HG02852 (cell line): Measurements from ENCODE around the gene ZGPAT.

Experiments used
- ATAC-seq: cut with Tn5 transposase; IDR thresholded peaks from one replicate; pipeline ENCODE4 v1.9.1; 2021; ENCODE audit warnings: mild to moderate bottlenecking, moderate library complexity; ENCODE audit not compliant: unreplicated experiment

The ZGPAT gene

GRCh38 chr20:63678071-63678470, 29.8 kb upstream of the ZGPAT start:
- no peak for ATAC-seq

- ATAC-seq, result no peak
Measured at GRCh38 chr20:63678667-63679465, 29.0 kb upstream of the ZGPAT start.

DNA sequence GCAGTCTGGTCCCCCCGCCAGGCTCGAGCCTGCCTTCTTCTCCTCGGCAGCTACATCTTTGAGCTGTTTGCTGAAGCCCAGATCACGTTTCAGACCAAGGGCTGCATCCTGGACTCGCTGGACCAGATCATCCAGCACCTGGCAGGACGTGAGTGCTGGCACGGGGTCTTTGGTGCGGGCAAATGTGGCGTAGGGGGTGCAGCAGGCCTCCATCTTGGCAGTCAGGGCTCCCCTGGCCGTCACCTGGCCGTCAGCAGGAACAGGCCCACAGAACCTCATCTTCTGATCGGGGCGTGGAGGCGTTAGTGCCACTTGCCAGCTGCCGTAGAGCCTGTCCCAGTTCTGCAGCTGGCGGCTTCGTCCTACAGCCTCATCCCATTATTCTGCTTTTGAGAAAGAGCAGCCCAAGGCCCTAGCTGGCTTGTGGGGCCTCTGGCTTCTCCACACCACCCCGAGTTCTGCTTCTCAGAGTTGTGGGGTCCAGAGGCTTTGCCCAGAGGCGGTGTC, 28.0 kb upstream of the ZGPAT start:
- ATAC-seq, result no peak

GRCh38 chr20:63680427-63680826, 27.4 kb upstream of the ZGPAT start:
- no peak for ATAC-seq

GRCh38 chr20:63680857-63681608, 26.8 kb upstream of the ZGPAT start:
- no peak for ATAC-seq

DNA sequence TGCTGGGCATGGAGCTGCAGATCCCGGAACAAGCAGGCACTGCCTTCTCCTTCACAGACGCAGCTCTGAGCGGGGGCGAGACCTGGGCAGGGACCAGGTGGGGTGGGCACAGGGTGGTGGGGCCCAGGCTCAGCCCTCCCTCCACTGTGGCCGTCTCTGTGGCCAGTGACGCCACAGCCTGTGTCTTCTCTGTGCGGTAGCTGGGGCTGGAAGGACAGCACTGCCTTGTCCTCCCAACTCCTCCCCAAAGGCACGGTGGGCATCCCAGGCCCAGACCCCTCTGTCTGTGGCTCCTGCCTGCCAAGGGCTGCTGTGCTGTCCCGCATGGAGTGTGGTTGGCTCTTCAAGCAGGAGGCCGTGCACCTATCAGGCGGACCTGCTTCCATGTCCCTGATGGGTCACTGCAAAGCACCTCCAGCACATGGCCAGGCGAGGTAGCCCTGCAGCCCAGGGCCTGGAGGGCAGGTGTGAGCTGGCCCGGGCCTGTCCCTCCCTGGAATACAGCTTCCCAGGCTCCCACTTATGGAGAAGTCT, 26.2 kb upstream of the ZGPAT start:
- no peak for ATAC-seq

GRCh38 chr20:63682384-63683139, 25.3 kb upstream of the ZGPAT start:
- ATAC-seq, result no peak

DNA sequence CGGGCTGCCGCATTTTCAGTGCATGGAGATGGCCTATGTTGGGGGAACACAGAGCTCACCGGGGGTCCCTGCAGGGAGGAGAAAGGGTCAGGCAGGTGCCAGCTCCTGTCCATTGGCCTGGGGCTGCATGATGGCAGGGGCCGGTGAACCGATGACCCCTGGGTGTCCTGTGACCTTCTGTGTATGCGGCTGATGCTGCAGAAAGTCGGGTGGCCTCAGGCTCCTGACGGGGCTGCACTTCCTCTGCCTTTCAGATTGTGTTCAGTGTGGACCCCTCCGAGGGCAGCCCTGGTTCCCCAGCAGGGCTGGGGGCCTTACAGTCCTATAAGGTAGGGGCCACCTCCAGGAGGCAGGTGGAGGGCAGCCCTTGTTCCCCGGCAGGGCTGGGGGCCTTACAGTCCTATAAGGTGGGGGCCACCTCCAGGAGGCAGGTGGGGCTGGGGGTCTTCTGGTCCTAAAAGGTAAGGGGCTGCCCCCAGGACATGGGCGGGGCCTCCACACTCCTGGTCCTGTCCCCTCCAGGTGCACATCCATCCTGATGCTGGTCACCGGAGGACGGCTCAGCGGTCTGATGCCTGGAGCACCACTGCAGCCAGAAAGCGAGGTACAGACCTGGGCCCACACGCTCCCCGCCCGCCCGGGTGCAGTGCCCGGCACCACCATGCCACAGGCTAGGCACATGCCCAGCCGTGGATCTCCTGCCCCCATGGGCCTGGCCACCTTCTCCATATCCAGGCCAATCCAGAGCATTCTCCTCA, 22.4 kb upstream of the ZGPAT start:
- no peak for ATAC-seq

- no peak for ATAC-seq
Measured at GRCh38 chr20:63686094-63686491, 21.7 kb upstream of the ZGPAT start.

DNA sequence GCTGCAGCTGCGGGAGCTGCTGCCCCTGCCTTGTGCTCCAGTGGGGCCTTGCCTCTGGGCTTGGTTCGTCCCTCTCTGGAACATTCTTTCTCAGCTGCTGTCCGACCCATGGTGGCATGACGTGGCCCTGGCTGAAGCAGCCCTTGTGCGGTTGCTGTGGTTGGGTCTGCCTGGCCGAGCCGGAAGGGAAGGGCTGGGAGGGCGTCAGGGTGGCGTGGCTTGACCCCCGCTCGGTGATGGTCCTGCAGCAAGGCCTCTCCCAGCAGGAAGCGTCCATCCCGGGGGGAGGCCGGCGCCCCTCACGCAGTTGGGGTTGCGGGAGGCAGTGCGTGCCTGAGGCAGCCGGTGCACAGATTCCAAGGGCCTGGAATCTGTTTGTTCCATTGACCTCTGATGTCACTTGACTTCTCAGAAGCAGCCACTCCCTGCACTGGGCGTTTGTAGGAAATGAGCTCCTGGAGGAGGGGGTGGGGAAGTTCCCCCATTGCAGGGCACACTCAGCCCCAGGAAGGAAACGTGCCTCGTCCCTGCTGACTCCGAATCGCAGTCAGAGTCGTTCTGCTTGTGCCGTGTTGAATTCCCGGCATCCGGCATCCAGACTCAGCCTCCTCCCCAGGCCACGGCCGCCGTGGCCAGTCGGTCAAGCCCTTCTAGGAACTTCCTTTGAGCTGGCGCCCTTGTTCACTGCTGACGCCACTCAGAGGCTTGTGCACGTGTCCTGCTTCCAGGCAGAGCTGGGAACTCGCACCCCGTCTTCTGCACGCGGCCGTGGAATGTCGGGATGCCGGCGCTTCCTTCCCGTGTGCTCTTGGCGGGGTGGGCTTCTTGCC, 21.1 kb upstream of the ZGPAT start:
- no peak for ATAC-seq

DNA sequence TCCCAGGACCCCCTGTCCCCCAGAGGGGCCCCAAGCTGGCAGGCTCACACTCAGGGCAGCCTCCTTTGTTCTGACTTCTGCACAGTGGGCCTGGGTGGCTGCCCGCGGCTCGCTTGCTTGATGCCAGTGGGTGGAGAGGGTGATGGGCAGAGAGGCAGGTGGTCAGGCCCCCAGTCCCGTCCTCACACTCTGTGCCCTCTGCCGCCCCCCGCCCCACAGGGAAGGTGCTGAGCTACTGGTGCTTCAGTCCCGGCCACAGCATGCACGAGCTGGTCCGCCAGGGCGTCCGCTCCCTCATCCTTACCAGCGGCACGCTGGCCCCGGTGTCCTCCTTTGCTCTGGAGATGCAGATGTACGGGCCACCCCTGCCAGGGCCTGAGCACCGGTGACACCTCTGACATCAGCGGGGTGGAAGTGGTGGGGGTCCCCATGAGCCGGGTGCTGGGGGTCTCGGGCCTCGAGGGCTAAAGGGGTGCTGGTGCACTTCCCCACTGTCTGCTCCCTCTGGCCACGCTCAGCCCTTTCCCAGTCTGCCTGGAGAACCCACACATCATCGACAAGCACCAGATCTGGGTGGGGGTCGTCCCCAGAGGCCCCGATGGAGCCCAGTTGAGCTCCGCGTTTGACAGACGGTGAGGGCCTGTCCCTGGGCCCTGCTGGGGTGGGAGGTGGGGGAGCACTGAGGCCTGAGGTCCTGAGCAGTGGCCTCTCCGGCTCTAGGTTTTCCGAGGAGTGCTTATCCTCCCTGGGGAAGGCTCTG, 20.2 kb upstream of the ZGPAT start:
- ATAC-seq, result no peak

GRCh38 chr20:63688228-63689045, 19.4 kb upstream of the ZGPAT start:
- no peak for ATAC-seq

DNA sequence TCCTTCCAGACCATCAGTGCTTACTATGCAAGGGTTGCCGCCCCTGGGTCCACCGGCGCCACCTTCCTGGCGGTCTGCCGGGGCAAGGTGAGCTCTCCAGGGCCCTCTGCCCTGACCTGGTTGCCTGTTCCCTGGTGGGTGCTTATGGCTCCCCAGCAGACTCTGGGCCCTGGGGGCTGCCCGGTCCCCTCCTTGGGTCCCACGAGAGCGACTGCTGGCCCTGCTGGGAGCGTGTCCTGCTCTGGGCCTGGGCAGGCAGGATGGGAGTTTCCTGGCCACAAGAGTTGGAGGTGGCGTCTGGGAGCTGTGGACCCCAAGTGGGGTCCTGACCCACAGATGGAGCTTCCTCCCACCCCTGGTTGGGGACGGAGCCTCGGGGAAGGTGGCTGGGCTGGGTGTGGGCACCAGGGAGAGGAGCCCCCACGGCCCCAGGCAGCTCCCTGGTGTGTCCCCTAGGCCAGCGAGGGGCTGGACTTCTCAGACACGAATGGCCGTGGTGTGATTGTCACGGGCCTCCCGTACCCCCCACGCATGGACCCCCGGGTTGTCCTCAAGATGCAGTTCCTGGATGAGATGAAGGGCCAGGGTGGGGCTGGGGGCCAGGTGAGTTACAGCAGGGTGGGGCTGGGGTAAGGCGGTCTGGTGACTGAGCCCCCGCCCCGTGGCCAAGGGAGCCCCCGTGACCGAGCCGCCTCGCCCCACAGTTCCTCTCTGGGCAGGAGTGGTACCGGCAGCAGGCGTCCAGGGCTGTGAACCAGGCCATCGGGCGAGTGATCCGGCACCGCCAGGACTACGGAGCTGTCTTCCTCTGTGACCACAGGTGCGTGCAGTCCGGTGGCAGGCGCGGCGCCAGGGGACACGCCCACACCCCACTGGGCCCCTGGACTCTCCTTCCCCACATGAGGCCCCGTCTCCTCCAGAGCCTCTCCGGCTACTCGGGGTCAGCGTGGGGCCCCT, 18.5 kb upstream of the ZGPAT start:
- no peak for ATAC-seq

DNA sequence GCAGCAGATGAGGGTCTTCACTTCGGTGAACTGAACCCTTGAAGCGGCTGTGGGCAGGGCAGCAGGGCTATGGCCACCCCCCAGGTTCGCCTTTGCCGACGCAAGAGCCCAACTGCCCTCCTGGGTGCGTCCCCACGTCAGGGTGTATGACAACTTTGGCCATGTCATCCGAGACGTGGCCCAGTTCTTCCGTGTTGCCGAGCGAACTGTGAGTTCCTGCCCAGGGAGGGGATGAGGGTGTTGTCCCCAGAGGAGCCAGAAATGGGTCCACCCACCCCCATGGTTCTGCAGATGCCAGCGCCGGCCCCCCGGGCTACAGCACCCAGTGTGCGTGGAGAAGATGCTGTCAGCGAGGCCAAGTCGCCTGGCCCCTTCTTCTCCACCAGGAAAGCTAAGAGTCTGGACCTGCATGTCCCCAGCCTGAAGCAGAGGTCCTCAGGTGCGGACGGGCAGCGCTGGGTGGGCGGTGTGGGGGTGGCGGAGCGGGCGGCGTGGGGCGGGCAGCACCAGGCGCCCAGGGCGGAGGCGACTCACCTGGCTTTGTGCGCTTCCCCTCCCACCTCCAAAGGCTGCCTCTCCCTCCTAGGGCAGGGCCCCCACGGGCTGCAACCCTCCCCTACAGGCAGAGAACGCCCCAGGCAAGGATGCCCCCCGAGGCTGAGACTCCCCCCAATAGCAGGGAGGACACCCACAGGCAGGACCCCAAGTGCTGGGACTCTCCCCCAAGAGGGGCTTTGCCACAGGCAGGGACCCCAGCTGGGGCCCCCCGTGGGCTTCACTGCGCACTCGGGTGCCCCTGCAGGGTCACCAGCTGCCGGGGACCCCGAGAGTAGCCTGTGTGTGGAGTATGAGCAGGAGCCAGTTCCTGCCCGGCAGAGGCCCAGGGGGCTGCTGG, 17.6 kb upstream of the ZGPAT start:
- no peak for ATAC-seq

DNA sequence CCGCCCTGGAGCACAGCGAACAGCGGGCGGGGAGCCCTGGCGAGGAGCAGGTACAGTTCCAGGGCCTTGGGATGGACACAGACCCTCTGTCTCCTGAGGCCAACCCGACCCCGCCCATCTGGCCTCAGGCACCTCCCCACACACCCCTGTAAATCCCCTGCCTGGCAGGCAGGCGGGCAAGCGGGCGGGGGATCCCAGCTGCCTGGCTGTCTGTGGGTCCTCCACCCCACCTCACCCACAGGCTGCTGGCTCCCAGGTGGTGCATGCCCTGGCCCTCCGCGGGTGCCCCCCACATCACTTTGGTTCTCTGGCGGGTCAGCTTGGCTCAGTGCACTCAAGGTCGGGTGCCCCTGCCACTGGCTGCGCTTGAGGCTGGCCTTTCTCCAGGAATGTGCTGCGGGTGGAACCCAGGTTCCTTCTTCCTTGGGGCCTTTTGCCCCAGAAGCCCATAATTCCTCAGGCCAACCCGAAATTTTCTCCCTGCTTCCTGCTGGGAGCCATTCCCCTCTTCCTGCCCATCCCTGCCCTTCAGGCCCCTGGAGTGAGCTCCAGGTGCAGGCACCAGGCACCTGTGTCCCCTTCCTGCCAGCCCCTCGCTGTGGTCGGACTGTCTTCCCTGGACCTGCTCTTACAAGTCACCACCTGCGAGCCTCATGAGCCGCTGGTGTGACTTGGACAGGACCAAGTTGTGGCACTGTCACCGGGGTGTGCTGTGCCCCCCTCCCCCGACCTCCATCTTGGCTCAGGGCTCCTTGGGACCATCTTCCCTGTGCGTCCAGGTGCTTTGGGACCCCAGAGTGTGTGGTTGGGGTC, 16.7 kb upstream of the ZGPAT start:
- no peak for ATAC-seq
